Fibroblast of skin of left biceps (primary cell): ENCODE data around the gene NKAIN2.
A peak's percentile ranks its signal among the peaks of the same experiment; 100 is the strongest.
"Not testable (repeated sequence)": the region's sequence is repeated elsewhere in the genome, so short reads cannot be mapped to it uniquely, and the experiment has no call there.

Experiments used
- DNase-seq, 2 experiments: peaks; one replicate each; pipeline ENCODE4 v3.0.0-alpha.2; 2013; ENCODE audit warnings: low read depth in 2 of 2

Gene NKAIN2

DNA sequence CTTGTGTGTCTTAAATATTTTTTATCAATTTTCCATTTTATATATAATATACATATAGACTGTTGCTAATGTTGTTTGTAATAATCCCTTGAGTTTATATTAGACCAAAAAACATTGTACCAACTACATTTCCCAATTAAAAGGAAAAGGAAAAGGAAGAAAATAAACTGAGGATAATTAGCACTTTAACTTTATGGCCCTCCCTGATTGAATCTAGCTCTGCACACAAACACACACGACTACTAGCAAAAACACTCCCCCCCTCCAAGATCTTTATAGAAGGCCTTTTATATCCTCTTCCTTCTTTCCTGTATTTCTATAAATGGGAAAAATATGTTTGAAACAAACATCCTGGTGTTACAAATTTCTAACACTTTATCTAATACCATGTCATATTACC lies 276.8 kb downstream of the NKAIN2 start:
- DNase-seq: no peak

DNA sequence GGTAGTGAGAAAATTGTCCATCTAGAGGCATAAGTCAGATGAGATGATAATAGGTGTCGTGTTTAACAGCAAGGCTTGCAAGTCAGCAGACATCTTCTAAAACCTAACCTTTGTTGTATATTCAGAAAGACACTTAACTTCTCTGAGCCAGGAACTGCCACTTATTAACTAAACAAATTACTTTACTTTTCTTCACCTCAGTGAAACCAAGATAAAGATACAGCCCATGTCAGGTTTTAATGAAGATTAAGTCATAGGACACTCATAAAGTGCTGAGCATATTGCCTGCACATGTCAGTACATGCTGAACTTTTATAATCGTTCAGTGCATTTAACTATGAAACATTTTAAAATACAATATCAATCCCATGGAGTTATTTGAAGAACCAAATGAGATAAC lies 286.8 kb downstream of the NKAIN2 start:
- no peak for DNase-seq

DNA sequence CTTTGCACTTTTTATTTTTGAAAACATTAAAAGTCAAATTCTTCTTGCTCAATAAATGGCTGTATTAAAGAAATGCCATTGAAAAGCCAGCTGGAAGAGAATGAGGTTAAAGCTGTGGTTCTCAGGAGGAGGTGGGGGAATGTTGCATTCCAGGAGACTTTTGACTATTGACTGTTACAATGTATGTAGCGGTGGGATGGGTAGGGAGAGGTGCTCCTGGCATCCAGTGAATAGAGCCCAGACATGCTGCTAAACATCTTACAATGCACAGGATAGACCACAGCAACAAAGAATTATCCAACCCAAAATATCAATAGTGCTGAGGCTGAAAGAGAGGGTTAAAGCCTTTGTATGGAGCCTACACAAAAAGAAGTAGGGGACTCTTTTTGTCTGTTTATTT lies 295.9 kb downstream of the NKAIN2 start:
- no peak for DNase-seq

DNA sequence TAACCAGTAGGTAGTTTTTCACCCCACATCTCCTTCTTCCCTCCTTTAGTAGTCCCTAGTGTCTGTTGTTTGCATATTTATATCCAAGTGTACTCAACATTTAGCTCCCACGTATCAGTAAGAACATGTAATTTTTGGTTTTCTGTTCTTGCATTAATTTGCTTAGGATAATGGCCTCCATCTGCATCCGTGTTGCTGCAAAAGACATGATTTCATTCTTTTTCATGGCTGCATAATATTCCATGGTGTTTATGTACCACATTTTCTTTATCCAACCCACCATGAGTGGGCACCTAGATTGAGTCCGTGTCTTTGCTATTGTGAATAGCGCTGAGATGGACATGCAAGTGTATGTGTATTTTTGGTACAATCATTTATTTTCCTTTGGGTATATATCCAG lies 306.8 kb downstream of the NKAIN2 start:
- no peak for DNase-seq

DNA sequence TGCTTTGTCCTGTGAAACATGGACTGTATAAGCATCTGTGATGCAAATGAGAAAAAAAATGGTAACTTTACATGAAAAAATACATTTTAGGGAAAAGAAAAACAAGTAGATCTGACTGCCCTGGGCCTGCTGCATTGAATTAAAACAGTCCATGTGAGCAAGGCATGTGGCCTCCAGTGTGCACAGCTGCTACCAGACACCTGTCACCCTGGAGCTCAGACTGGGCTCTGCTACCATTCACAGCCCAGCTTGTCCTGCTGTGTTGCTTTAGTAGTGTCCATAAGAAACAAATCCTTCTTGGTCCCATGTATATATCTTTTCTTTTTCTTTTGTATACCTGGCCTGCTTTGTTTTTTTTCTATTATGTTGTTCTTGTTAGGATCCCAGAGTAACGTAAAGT lies 315.9 kb downstream of the NKAIN2 start:
- DNase-seq: no peak

DNA sequence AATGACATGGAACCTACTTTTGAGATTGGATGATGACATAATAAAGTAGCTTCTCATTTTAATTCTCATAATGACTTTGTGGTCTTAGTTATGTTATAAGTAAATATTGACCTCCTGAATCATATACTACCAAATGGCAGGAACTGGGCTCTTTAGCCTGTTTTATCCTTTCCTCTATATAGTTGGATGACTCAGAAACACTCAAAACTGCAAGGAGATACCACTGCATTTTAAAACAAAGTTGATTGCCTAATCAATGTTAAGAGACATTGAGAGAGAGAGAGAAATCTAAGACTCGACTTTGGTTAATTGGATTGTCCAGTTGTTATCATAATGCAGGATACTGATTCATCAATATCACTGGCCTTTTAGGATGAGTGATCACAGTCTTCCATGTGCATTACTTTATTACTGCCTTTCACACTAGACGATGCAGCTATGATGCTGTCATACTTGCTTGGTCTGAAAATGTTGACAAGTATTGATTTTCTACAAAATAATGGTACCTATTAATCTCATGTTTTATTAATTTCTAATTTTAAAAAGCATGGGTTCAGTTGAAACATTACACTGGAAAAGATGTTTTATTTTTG lies 320.0 kb downstream of the NKAIN2 start:
- DNase-seq: no peak

DNA sequence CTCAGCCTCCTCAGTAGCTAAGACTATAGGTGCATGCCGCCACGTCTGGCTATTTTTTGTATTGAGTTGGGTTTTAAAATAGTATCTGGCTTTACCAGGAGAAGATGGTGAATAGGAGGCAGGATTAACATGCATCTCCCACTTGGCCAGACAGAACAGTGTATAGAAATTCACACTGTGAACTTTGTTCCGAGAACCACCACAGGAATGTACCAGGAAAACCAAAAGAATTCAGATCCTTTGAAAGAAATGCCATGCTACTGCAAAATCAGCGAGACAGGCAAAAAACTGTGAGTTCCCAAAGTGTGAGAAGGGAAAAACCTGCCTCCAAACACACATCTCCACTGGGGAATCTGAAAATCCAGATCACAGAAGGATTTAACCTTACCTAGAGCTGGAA lies 327.6 kb downstream of the NKAIN2 start:
- DNase-seq: peak in 1 of 2 experiments; percentile 9

DNA sequence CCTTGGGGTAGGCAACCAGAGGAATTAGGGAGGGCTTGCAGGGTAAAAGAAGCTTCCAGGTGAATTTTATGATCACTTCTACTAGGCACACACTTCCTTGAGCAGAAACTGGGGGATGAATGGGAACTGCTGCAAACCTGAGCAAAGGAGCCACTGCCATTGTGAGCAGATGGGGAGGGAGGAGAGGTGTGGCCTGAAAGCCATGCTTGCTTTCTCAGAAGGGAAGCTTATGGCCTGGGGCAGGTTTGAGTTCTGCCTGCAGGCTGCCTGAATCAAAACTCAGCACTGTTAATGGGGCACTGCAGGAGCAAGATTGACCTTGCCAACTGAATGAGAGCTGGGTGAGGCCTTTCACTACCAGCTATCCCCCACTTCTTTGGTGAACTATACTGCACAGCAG lies 328.1 kb downstream of the NKAIN2 start:
- DNase-seq: no peak

DNA sequence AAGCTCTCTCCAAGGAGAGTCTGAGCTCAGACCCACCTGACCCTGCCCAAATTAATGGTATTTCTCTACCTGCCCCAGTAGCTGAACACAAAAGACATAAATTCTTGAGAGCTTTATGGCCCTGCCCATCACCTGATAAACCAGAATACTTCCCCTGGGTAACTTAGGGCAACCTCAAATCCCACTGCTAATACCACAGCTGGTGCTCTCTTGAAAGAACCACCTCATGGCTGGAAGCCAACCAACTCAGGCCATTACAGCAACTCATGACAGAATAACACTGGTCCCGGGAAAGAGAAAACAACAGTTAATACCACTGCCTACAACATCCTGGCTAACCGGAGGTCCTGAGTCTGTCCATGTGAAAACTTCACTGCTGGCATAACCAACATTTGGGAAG lies 328.6 kb downstream of the NKAIN2 start:
- no peak for DNase-seq

DNA sequence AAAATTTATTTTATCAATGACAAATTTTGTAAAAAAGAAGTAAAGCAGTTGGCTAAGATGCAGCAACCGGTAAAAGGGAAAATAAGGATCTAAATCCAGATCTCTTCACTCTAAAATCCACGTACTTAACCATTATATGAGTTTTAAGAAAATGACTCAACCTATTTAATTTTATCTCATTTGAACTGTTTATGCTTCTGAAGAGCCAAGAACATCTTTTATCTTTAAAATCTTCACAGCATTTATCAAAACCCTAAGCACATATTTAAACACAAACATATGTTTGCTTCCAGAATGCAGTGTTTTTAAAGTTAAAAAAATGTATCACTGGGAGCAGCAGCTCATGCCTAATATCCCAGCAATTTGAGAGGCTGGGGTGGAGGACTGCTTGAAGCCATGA lies 339.2 kb downstream of the NKAIN2 start:
- DNase-seq: no peak

DNA sequence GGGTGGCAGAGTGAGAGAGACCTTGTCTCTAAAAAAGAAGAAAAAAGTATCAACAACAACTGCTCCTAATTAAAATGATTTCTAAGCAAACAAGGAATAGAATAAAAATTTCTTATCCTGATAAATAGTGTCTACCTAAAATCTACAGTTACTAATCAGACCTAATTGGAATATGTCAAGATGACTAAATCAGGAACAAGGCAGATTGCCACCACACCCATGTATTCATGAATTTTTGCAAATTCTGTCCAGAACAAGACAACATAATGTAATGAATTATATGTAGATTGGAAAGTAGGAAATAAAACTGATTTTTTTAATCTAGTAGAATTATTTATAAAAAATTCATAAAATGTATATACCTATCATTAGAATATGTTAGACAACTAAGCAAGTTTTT lies 339.8 kb downstream of the NKAIN2 start:
- DNase-seq: no peak

DNA sequence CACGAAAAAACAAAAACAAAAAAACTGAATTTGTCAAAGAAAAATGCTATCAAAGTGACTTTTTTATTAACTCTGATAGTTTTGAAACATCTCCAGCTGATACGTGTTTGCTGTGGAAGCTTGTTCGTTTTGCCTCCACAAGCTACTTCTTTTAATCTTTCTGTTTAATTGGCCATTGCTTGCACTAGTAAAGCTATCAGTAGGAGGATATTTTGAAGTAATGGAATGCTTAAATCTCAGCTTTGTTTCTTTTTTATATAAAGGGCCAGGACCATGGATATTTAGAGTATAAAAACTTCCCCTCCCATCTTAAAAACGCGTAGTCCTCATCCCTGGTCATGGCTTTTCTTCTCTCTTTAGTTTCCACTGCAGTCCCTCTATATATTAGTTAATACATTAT lies 344.0 kb downstream of the NKAIN2 start:
- DNase-seq: no peak

DNA sequence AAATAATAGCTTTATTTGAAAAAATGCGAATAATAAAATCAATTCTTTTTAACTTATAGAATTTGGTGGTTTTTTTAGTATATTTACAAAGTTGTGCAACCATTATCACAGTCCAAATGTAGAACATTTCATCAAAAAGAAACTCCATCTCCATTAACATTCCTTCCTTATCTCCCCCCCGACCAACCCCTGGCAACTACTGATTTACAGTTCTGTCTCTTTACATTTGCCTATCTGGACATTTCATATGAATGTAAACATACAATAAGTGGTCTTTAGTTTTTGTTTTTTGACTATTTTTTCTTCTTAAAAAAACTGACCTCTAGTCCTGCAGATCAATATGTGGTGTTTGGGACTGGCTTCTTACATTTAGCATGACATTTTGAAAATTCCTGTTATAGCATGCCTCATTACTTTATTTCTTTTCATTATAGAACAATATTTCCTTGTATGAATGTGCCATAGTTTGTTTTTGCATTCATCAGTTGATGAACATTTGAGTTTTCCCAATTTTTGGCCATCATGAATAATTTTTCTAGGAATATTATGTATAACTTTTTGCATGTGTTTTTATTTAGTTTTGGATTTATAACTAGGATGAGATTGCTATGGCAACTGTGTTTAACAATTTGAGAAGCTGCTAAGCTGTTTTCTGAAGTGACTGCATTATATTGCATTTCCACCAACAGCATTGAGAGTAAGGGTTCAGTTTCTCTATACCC lies 344.7 kb downstream of the NKAIN2 start:
- no peak for DNase-seq

DNA sequence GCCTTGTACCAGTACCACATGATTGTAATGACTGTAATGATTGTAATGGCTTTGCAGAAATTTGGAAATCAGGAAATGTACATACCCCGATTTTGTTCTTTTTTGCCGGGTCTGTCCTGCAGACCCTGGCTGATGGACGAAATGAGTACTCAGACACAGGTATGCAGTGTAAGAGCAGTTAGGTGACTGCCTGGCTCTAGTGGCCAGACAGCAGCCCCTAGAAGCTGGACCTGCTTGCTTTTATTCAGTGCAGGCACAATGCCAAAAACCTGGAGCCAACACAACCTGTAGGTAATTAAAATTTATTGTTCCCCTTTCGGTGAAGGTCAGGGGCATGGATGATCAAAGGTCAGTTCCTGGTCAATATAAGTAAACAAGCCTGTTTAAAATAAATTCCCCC lies 346.0 kb downstream of the NKAIN2 start:
- DNase-seq: no peak

DNA sequence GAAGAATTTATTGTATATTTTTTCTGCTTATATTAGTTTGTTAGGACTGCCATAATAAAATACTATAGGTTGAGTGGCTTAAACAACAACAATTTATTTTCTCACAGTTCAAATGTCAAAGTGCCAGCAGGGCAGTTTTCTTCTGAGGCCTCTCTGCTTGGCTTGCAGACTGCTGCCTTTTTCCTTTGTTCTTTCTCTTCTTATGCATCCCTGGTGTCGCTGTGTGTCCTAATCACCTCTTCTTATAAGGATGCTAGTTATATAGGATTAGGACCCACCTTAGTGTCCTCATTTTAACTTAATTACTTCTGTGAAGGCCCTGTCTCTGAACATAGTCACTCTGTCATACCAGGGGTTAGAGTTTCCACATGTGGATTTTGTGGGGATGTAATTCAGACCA lies 354.4 kb downstream of the NKAIN2 start:
- no peak for DNase-seq

DNA sequence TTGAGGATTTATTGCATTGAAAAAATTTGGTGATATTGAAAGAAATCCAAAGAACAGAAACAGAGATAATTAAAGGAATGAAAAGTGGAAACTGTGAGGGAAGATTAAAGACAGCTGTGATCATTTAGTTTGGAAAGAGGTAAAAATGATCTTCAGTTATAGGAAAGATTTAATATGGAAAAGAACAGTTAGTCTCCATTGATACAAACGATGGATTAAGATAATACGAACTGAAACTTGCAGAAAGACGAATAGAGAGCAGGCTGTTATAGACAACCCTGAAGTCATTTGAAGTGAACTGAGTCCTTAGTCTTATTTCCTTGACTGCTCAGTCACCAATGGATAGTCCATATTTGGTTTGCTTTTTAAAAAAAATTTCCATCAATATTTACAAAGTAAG lies 360.0 kb downstream of the NKAIN2 start:
- DNase-seq: no peak

DNA sequence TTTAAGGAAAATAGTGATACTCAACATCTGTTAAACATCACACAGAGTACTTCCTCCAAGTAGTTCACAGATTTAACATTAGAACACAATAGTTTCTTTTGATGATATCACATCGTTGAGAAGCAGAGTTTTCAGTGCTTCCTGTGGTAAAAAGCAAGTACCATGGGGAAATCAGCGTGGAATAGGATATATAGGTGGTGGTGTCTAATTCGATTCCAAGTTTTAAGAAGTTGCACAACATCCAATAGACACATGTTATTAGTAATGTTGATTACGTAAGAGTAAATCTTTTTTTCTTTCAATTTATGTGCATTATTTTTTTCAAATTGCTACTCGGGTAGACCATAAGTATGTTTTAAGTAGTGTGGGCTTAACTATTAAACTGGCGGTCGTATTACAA lies 360.7 kb downstream of the NKAIN2 start:
- no peak for DNase-seq

DNA sequence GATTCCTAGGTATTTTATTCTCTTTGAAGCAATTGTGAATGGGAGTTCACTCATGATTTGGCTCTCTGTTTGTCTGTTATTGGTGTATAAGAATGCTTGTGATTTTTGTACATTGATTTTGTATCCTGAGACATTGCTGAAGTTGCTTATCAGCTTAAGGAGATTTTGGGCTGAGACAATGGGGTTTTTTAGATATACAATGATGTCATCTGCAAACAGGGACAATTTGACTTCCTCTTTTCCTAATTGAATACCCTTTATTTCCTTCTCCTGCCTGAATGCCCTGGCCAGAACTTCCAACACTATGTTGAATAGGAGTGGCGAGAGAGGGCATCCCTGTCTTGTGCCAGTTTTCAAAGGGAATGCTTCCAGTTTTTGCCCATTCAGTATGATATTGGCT lies 363.6 kb downstream of the NKAIN2 start:
- not testable (repeated sequence) for DNase-seq

DNA sequence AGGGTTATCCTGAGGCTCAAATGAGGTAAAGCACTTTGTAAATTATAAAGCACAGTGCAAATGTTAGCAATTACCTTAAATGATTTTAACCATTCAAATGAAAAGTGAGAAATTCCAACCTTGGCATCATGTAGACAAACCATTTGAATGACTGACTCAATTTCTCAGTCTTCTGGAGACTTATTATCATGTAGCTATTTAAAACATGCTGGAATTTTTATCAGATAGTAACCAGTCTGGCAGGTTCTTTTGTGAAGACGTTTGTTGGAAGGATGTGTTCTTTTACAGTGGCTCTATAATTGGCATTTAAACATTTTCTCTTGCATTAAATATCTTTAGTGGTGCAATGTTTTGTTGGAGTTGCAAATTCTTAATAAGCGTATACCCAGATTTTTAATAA lies 386.6 kb downstream of the NKAIN2 start:
- DNase-seq: no peak

DNA sequence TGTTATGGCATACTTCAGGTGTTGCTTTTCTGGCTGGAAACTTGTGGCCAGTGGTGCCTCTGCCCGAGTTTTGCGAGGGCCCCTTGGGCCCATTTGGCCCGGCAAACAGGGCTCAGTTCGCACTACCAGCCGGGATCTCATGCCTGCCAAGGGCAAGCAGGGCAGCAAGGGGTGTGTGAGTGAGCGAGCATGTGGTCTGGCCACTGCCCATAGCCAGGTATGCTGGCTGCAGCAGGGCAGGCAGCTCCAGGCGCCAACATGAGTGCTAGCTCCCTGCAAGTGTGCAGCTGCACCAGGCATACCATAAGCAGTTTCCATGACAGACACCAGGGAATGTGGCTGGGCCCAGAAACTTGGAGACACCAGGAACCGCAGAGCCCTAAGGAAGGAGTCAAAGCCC lies 389.5 kb downstream of the NKAIN2 start:
- DNase-seq: no peak

DNA sequence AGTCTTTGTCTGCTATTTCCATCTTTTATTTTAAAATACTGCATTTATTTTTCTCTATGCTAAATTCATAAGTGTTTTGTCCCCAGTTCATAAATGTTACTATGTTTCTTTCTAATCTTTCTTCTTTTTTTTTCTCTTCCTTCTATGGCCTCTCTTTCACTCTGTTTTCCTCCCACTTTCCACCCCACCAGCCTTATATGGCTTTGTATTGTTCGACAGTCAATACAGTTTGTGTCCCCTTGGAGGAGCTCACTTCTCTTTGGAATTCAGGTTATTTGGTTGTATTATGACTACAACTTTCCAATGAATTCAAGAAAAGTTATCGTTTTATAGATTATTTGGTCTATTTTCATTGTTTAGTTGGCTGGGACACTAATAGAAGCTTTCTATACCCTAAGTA lies 393.5 kb downstream of the NKAIN2 start:
- no peak for DNase-seq

DNA sequence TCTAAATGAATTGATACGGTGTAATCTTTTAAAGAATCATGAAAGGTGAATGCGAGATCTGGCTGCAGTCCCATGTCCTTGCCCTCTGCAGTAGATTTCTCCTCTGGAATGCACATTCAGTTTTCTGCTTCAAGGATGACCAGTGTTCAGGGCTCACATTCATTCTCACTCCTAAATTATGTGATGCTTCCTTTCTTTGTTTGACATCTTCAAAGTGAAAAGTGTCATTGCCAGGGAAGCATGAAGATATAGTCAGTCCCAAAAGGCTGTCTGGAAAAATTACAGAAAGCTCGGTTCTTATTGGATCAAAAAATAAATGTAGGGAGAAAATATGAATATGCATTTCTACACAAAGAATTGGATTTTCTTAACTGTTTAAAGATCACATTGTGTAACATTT lies 395.6 kb downstream of the NKAIN2 start:
- DNase-seq: no peak

DNA sequence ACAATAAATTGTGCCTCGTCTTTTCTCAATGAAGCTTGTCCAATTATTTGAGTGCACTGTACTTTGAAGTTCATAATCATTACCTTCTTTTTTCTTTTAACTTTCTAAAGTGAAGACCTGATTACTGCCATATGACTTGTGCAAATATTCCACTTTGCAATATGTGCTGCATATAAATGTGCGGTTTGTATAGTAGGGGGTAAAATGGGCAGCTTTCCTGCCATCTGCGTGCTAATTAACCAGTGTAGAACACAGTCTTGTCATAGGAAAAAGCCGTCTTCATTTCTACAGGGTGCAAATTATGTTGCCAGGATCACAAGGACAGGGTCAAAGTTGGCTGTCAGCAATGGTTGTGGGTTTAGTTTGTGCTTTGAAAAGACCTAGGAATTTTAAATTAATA lies 397.0 kb downstream of the NKAIN2 start:
- DNase-seq: no peak
